GM18505 (cell line): ENCODE results near the gene ORC2.
"Not testable (repeated sequence)": the region's sequence is repeated elsewhere in the genome, so short reads cannot be mapped to it uniquely, and the experiment has no call there.

Experiments used
- ATAC-seq: cut with Tn5 transposase; IDR thresholded peaks from one replicate; pipeline ENCODE4 v1.9.1; 2021; ENCODE audit not compliant: unreplicated experiment
- POLR2A ChIP-seq: IDR thresholded peaks from 4 replicates; pipeline ENCODE4 v1.6.1; 2011; ENCODE audit warnings: borderline replicate concordance; ENCODE audit not compliant: insufficient read depth, insufficient read length; ENCODE audit errors: extremely low read depth

ORC2 gene

GRCh38 chr2:200963124-200963917 lies at the start of gene ORC2:
ORC2 (minus strand) TSS chr2:200963660; CDS start chr2:200958123, 5,537 bp downstream.
- ATAC-seq: peak; percentile 90
- peak; percentile 61 for TF ChIP-seq POLR2A

DNA sequence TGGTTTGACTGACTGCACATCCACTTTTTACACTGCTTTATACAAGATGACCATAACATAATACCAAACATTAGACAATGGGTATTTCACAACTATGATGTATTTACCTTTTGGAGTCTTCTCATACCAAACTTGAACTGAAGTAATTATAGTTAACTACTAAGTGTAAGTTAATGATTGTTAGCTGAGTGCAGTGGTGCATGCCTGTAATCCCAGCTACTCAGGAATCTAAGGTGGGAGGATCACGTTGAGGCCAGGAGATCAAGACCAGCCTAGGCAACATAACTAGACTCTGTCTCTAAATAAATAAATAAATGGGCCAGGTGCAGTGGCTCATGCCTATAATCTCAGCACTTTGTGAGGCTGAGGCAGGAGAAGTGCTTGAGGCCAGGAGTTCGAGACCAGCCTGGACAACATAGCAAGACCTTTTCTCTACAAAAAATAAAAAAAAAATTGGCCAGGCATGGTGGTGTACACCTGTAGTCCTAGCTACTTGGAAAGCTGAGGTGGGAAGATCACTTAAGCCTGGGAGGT lies 44.9 kb upstream of the ORC2 start:
- no peak for ATAC-seq
- no peak for TF ChIP-seq POLR2A

GRCh38 chr2:201007584-201007998 lies 44.1 kb upstream of the ORC2 start:
- no peak for TF ChIP-seq POLR2A
- no peak for ATAC-seq

GRCh38 chr2:201006704-201007103 lies 43.2 kb upstream of the ORC2 start:
- no peak for ATAC-seq

GRCh38 chr2:201004370-201004769 lies 40.9 kb upstream of the ORC2 start:
- no peak for ATAC-seq
- no peak for TF ChIP-seq POLR2A

More at GRCh38 chr2:201006704-201007103, 43.2 kb upstream of the ORC2 start:
- TF ChIP-seq POLR2A: no peak

GRCh38 chr2:200993097-200993496 lies 29.6 kb upstream of the ORC2 start:
- ATAC-seq: no peak
- TF ChIP-seq POLR2A: no peak

GRCh38 chr2:200987137-200987536 lies 23.7 kb upstream of the ORC2 start:
- TF ChIP-seq POLR2A: no peak
- no peak for ATAC-seq

DNA sequence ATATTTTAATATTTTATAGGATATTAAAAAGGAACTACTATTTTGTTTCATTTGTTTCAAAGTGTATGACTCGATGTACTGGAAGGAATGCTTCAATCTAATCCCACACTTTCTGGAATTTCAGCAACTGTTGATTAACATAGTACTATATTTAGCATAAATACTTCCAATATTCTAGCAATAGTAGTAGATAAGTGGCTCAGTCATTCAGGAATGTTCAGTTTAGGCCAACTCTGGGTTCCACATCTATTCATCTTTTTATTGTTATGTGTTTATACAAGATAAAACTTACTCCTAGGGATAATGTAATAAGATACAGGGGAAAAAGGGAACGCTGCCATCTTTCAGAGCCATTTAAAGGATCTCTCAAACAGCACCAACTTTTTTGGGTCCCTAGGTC lies 22.3 kb upstream of the ORC2 start:
- no peak for TF ChIP-seq POLR2A
- no peak for ATAC-seq

- no peak for TF ChIP-seq POLR2A
- no peak for ATAC-seq
These were observed 13.2 kb upstream of the ORC2 start for GRCh38 chr2:200976710-200977109.

DNA sequence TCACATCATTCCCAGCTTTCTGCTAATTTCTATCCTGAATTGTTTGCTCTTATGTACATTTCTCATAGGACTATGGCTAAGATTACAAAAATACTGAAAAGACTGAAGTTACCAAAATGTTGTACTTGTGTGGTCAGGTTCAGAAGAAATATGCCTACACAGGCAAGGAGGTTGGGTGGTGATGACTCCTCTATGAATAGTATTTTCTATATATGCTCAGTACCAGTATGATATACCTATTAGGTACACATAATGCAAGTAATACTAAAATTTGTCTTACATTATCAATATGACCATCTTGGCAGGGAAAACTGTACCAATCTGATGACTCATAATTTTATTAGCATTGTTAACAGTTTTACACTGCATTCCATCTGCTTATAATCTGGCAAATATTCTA lies 12.2 kb upstream of the ORC2 start:
- ATAC-seq: no peak
- TF ChIP-seq POLR2A: no peak

- ATAC-seq: not testable (repeated sequence)
These were observed 6.6 kb upstream of the ORC2 start for GRCh38 chr2:200970057-200970456.

DNA sequence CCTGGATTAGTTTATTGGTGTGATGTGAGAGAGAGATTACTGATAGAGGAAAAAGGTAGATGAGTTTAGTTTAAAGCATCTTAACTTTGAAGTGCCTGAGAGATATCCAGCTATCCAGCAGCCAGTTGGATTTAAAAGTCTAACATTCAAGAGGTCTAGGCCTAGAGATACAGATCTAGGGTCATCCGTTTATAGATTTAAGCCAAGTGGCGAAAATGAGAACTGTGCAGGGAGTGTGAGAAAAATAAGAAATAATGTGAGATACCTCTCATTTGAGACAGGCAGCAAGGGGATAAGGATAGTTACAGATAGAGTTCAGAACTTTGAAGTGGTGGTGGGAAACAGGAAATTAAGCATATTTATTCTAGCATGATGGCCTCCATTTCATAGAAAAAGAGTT lies 5.3 kb upstream of the ORC2 start:
- ATAC-seq: no peak
- no peak for TF ChIP-seq POLR2A

- no peak for ATAC-seq
- no peak for TF ChIP-seq POLR2A
These were observed 4.7 kb upstream of the ORC2 start for GRCh38 chr2:200968162-200968561.

DNA sequence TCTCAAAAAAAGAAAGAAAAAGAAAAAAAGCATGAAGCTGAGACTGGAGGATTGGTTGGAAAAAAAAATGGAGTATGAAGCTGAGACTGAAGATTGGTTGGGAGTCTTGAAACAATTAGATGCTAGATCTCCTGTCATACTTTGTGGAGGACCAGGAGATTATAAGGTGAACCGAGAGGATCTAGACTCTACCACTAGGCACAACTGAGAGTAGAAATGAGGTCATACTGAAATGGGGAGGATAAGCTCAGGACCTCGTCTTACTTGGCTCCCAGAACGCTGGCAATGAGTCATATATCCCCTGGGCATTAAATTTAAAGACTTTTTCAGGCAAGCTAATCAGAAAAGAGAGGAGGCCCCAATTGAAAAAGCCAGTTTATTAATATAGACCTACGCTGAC lies 3.3 kb upstream of the ORC2 start:
- ATAC-seq: no peak

More for the DNA sequence above, 3.3 kb upstream of the ORC2 start:
- no peak for TF ChIP-seq POLR2A
